ENCODE measurements around the gene TECPR1.

TECPR1 gene

GRCh38 chr7:98252425-98253054 is 508 bp upstream of the TECPR1 start:
- Histone ChIP-seq H3K4me1 (ENCODE audit: control insufficient read depth in 2 of 2, insufficient read depth in 1 of 2, low read depth in 1 of 2, low read length in 2 of 2) (peaks cover 6 to 21% of the 10 kb centered on the region in 2 donors), H3K18ac (ENCODE audit: low read length) (peak overlapping the region; percentile 97), H3K4me3 (ENCODE audit: low read length in 2 of 2) (peak overlapping the region; percentile 70 to 95), H3K9ac (ENCODE audit: low read depth, low read length, poor library complexity) (peak overlapping the region; percentile 94), H3K4me2 (ENCODE audit: insufficient read depth, low read length, poor library complexity, severe bottlenecking) (peak overlapping the region; percentile 92), H2BK15ac (ENCODE audit: low read length) (no peak overlapping the region), H2BK5ac (ENCODE audit: low read length) (peak overlapping the region; percentile 94), H3K27me3 (ENCODE audit: control insufficient read depth in 3 of 3, insufficient read depth in 3 of 3, low read depth in 1 of 3, low read length in 3 of 3) (peaks cover 0 to 1% (median 0%) of the 10 kb centered on the region in 3 experiments), H4K8ac (ENCODE audit: low read depth, low read length) (no peak overlapping the region), H3K79me1 (ENCODE audit: low read depth, low read length) (peaks cover 9% of the 10 kb centered on the region), H2BK12ac (ENCODE audit: low read length) (peak overlapping the region; percentile 90), H3K23ac (ENCODE audit: low read depth, low read length, poor library complexity) (peak overlapping the region; percentile 93), H3K36me3 (replicated peaks in 1 of 2; ENCODE audit: control insufficient read depth in 2 of 2, insufficient read depth in 2 of 2, low read length in 2 of 2) (peaks cover 3 to 14% of the 10 kb centered on the region in 2 donors), H3K14ac (ENCODE audit: low read length) (peak overlapping the region; percentile 99), H2AFZ (ENCODE audit: low read length) (peak overlapping the region; percentile 93), H3K9me3 (replicated peaks in 1 of 2; ENCODE audit: control insufficient read depth in 2 of 2, insufficient read depth in 1 of 2, low read depth in 1 of 2, low read length in 2 of 2) (no peaks in the 10 kb centered on the region), H3K4ac (ENCODE audit: low read length) (no peak overlapping the region), H2BK120ac (ENCODE audit: low read depth, low read length) (no peak overlapping the region), H2AK5ac (ENCODE audit: low read depth, low read length) (no peak overlapping the region), H4K91ac (ENCODE audit: low read depth, low read length, poor library complexity) (no peak overlapping the region), H3K27ac (replicated peaks; ENCODE audit: low read length) (no peak overlapping the region)
- no CpG with 5 or more reads among the region's 32 CpGs for WGBS, 2 donors (ENCODE audit: extremely low coverage in 2 of 2, insufficient read length in 2 of 2, insufficient replicate concordance in 1 of 2)
- no peak for DNase-seq (ENCODE audit: low spot score)

- H3K27ac ChIP-seq (replicated peaks; ENCODE audit: low read length) = no peak overlapping the region
- WGBS, 2 donors (ENCODE audit: extremely low coverage in 2 of 2, insufficient read length in 2 of 2, insufficient replicate concordance in 1 of 2) = no CpG with 5 or more reads among the region's 9 CpGs
These were observed 816 bp downstream of the TECPR1 start for GRCh38 chr7:98251231-98251600.

GRCh38 chr7:98250789-98251188 is 1.2 kb downstream of the TECPR1 start:
- H3K4me3 ChIP-seq (ENCODE audit: low read length in 2 of 2) = peak overlapping the region in 1 of 2 donors; percentile 70
- H2AFZ ChIP-seq (ENCODE audit: low read length) = no peak overlapping the region
- peaks cover 6 to 21% of the 10 kb centered on the region in 2 donors for H3K4me1 ChIP-seq (ENCODE audit: control insufficient read depth in 2 of 2, insufficient read depth in 1 of 2, low read depth in 1 of 2, low read length in 2 of 2)
- H3K79me1 ChIP-seq (ENCODE audit: low read depth, low read length) = peaks cover 7% of the 10 kb centered on the region
- H2BK120ac ChIP-seq (ENCODE audit: low read depth, low read length) = no peak overlapping the region
- no peak overlapping the region for H3K27ac ChIP-seq (replicated peaks; ENCODE audit: low read length)
- peaks cover 0 to 1% (median 0%) of the 10 kb centered on the region in 3 experiments for H3K27me3 ChIP-seq (ENCODE audit: control insufficient read depth in 3 of 3, insufficient read depth in 3 of 3, low read depth in 1 of 3, low read length in 3 of 3)
- no peak overlapping the region for H4K8ac ChIP-seq (ENCODE audit: low read depth, low read length)
- no peak overlapping the region for H2BK15ac ChIP-seq (ENCODE audit: low read length)
- H2AK5ac ChIP-seq (ENCODE audit: low read depth, low read length) = no peak overlapping the region
- H3K23ac ChIP-seq (ENCODE audit: low read depth, low read length, poor library complexity) = no peak overlapping the region
- H3K4ac ChIP-seq (ENCODE audit: low read length) = no peak overlapping the region
- H2BK5ac ChIP-seq (ENCODE audit: low read length) = no peak overlapping the region
- no peak overlapping the region for H3K4me2 ChIP-seq (ENCODE audit: insufficient read depth, low read length, poor library complexity, severe bottlenecking)
- no peak overlapping the region for H3K9ac ChIP-seq (ENCODE audit: low read depth, low read length, poor library complexity)
- H3K14ac ChIP-seq (ENCODE audit: low read length) = no peak overlapping the region
- WGBS, 2 donors (ENCODE audit: extremely low coverage in 2 of 2, insufficient read length in 2 of 2, insufficient replicate concordance in 1 of 2) = no CpG with 5 or more reads among the region's 3 CpGs
- H3K9me3 ChIP-seq (replicated peaks in 1 of 2; ENCODE audit: control insufficient read depth in 2 of 2, insufficient read depth in 1 of 2, low read depth in 1 of 2, low read length in 2 of 2) = no peaks in the 10 kb centered on the region
- no peak for DNase-seq (ENCODE audit: low spot score)
- H3K18ac ChIP-seq (ENCODE audit: low read length) = no peak overlapping the region
- no peak overlapping the region for H4K91ac ChIP-seq (ENCODE audit: low read depth, low read length, poor library complexity)
- peaks cover 1 to 3% of the 10 kb centered on the region in 2 donors for H3K36me3 ChIP-seq (replicated peaks in 1 of 2; ENCODE audit: control insufficient read depth in 2 of 2, insufficient read depth in 2 of 2, low read length in 2 of 2)
- H2BK12ac ChIP-seq (ENCODE audit: low read length) = no peak overlapping the region

More at GRCh38 chr7:98251231-98251600, 816 bp downstream of the TECPR1 start:
- Histone ChIP-seq H4K8ac (ENCODE audit: low read depth, low read length) (no peak overlapping the region), H2BK120ac (ENCODE audit: low read depth, low read length) (no peak overlapping the region), H3K79me1 (ENCODE audit: low read depth, low read length) (peaks cover 7% of the 10 kb centered on the region), H2BK15ac (ENCODE audit: low read length) (no peak overlapping the region), H2BK12ac (ENCODE audit: low read length) (no peak overlapping the region), H3K23ac (ENCODE audit: low read depth, low read length, poor library complexity) (peak overlapping the region; percentile 85), H3K4ac (ENCODE audit: low read length) (no peak overlapping the region), H3K4me1 (ENCODE audit: control insufficient read depth in 2 of 2, insufficient read depth in 1 of 2, low read depth in 1 of 2, low read length in 2 of 2) (peaks cover 6 to 21% of the 10 kb centered on the region in 2 donors), H3K4me2 (ENCODE audit: insufficient read depth, low read length, poor library complexity, severe bottlenecking) (peak overlapping the region; percentile 93), H3K36me3 (replicated peaks in 1 of 2; ENCODE audit: control insufficient read depth in 2 of 2, insufficient read depth in 2 of 2, low read length in 2 of 2) (peaks cover 0 to 4% of the 10 kb centered on the region in 2 donors), H3K27me3 (ENCODE audit: control insufficient read depth in 3 of 3, insufficient read depth in 3 of 3, low read depth in 1 of 3, low read length in 3 of 3) (peaks cover 0 to 1% (median 0%) of the 10 kb centered on the region in 3 experiments), H3K9me3 (replicated peaks in 1 of 2; ENCODE audit: control insufficient read depth in 2 of 2, insufficient read depth in 1 of 2, low read depth in 1 of 2, low read length in 2 of 2) (no peaks in the 10 kb centered on the region), H2BK5ac (ENCODE audit: low read length) (no peak overlapping the region), H4K91ac (ENCODE audit: low read depth, low read length, poor library complexity) (no peak overlapping the region), H3K9ac (ENCODE audit: low read depth, low read length, poor library complexity) (peak overlapping the region; percentile 95), H2AFZ (ENCODE audit: low read length) (peak overlapping the region; percentile 93), H3K14ac (ENCODE audit: low read length) (no peak overlapping the region), H3K4me3 (ENCODE audit: low read length in 2 of 2) (peak overlapping the region; percentile 70 to 95), H2AK5ac (ENCODE audit: low read depth, low read length) (peak overlapping the region; percentile 14), H3K18ac (ENCODE audit: low read length) (no peak overlapping the region)
- no peak for DNase-seq (ENCODE audit: low spot score)

- Histone ChIP-seq H2BK12ac (ENCODE audit: low read length) (no peak overlapping the region), H2AK5ac (ENCODE audit: low read depth, low read length) (no peak overlapping the region), H3K4me3 (ENCODE audit: low read length in 2 of 2) (no peak overlapping the region), H3K18ac (ENCODE audit: low read length) (no peak overlapping the region), H3K27me3 (ENCODE audit: control insufficient read depth in 3 of 3, insufficient read depth in 3 of 3, low read depth in 1 of 3, low read length in 3 of 3) (peaks cover 0 to 1% (median 0%) of the 10 kb centered on the region in 3 experiments), H3K4me1 (ENCODE audit: control insufficient read depth in 2 of 2, insufficient read depth in 1 of 2, low read depth in 1 of 2, low read length in 2 of 2) (peaks cover 6 to 12% of the 10 kb centered on the region in 2 donors), H3K9ac (ENCODE audit: low read depth, low read length, poor library complexity) (no peak overlapping the region), H3K14ac (ENCODE audit: low read length) (no peak overlapping the region), H3K9me3 (replicated peaks in 1 of 2; ENCODE audit: control insufficient read depth in 2 of 2, insufficient read depth in 1 of 2, low read depth in 1 of 2, low read length in 2 of 2) (no peaks in the 10 kb centered on the region), H3K4ac (ENCODE audit: low read length) (no peak overlapping the region), H3K27ac (replicated peaks; ENCODE audit: low read length) (no peak overlapping the region), H2BK15ac (ENCODE audit: low read length) (no peak overlapping the region), H3K4me2 (ENCODE audit: insufficient read depth, low read length, poor library complexity, severe bottlenecking) (no peak overlapping the region), H4K91ac (ENCODE audit: low read depth, low read length, poor library complexity) (no peak overlapping the region), H3K79me1 (ENCODE audit: low read depth, low read length) (peaks cover 7% of the 10 kb centered on the region), H3K36me3 (replicated peaks in 1 of 2; ENCODE audit: control insufficient read depth in 2 of 2, insufficient read depth in 2 of 2, low read length in 2 of 2) (peaks cover 2 to 6% of the 10 kb centered on the region in 2 donors), H2BK120ac (ENCODE audit: low read depth, low read length) (no peak overlapping the region), H2BK5ac (ENCODE audit: low read length) (no peak overlapping the region), H4K8ac (ENCODE audit: low read depth, low read length) (no peak overlapping the region), H2AFZ (ENCODE audit: low read length) (no peak overlapping the region), H3K23ac (ENCODE audit: low read depth, low read length, poor library complexity) (no peak overlapping the region)
- DNase-seq (ENCODE audit: low spot score) = no peak
- WGBS, 2 donors (ENCODE audit: extremely low coverage in 2 of 2, insufficient read length in 2 of 2, insufficient replicate concordance in 1 of 2) = no CpG with 5 or more reads among the region's 6 CpGs
These were observed 2.9 kb downstream of the TECPR1 start for GRCh38 chr7:98249106-98249505.

Data from neuronal stem cell (in vitro differentiated cells).